HEK293 (cell line): ENCODE measurements around the gene WDR1.

ENCODE experiments used
- CTCF ChIA-PET: fragments of 350-600 bp; formaldehyde crosslinking; extraction: SDS; loops from one replicate; lab custom pipeline; 2021; ENCODE audit warnings: antibody characterized with exemption; lab: Yijun Ruan, JAX
- POLR2A ChIA-PET: fragments of 300-600 bp; formaldehyde crosslinking; extraction: SDS; loops from one replicate; lab custom pipeline; 2020; ENCODE audit warnings: antibody characterized with exemption, inconsistent platforms; lab: Yijun Ruan, JAX
- H3K27ac ChIP-seq: fragments of 200-500 bp; sonication (Bioruptor generic); 2 replicates; pipeline ENCODE4 v1.5.1; 2014; ENCODE audit warnings: low read depth, low read length, control low read depth, inconsistent platforms; ENCODE audit errors: extremely low read depth
- H3K36me3 ChIP-seq, 2 experiments: fragments of 200-500 bp in 1 of 2; sonication (Bioruptor generic) in 1 of 2; 1 replicate in 1 of 2; 2 replicates in 1 of 2; pipeline ENCODE4 v1.5.1; 2014 to 2017; ENCODE audit warnings: inconsistent platforms in 2 of 2, low read length in 2 of 2; ENCODE audit not compliant: control insufficient read depth in 2 of 2, insufficient read depth in 1 of 2
- H3K4me1 ChIP-seq: fragments of 200-500 bp; sonication (Bioruptor generic); 2 replicates; pipeline ENCODE4 v1.5.1; 2014; ENCODE audit warnings: mild to moderate bottlenecking, low read length, inconsistent platforms; ENCODE audit not compliant: control insufficient read depth, insufficient read depth
- H3K4me3 ChIP-seq: 2 replicates; pipeline ENCODE4 v1.5.1; 2011; ENCODE audit warnings: low read depth, mild to moderate bottlenecking, control low read depth, low read length, moderate library complexity
- H3K9me3 ChIP-seq: fragments of 200-500 bp; sonication (Bioruptor generic); 2 replicates; pipeline ENCODE4 v1.5.1; 2014; ENCODE audit warnings: low read depth, low read length, inconsistent platforms; ENCODE audit not compliant: control insufficient read depth, insufficient read depth
- BCL11B ChIP-seq: fragments of 450-650 bp; formaldehyde crosslinking; IDR thresholded peaks from 2 replicates; pipeline ENCODE4 v1.5.1; 2016; ENCODE audit warnings: low read depth, missing biosample characterization, missing genetic modification characterization
- IKZF3 ChIP-seq: fragments of 450-650 bp; IDR thresholded peaks from 2 replicates; pipeline ENCODE4 v1.5.0; 2018; ENCODE audit warnings: missing biosample characterization, mild to moderate bottlenecking, missing genetic modification characterization, moderate library complexity
- MEIS1 ChIP-seq: sonication (generic); formaldehyde crosslinking; IDR thresholded peaks from 2 replicates; pipeline ENCODE4 v1.8.1; 2022; ENCODE audit warnings: missing genetic modification reagents, mild to moderate bottlenecking, borderline replicate concordance
- ZBTB20 ChIP-seq: fragments of 450-650 bp; formaldehyde crosslinking; IDR thresholded peaks from 2 replicates; pipeline ENCODE4 v1.5.1; 2016; ENCODE audit warnings: missing biosample characterization, missing genetic modification characterization
- ZBTB26 ChIP-seq: fragments of 450-650 bp; formaldehyde crosslinking; optimal IDR thresholded peaks from 2 replicates; pipeline ENCODE3; 2016; ENCODE audit warnings: missing biosample characterization, mild to moderate bottlenecking, missing genetic modification characterization
- ZBTB8A ChIP-seq: fragments of 450-650 bp; formaldehyde crosslinking; IDR thresholded peaks from 2 replicates; pipeline ENCODE4 v1.5.1; 2016; ENCODE audit warnings: missing biosample characterization, missing genetic modification characterization
- ZEB2 ChIP-seq: fragments of 450-650 bp; formaldehyde crosslinking; IDR thresholded peaks from 2 replicates; pipeline ENCODE4 v1.5.1; 2016; ENCODE audit warnings: missing biosample characterization, missing genetic modification characterization
- ZNF114 ChIP-seq: fragments of 450-650 bp; formaldehyde crosslinking; IDR thresholded peaks from 2 replicates; pipeline ENCODE4 v1.5.0; 2017; ENCODE audit warnings: missing biosample characterization, missing genetic modification characterization
- ZNF2 ChIP-seq: fragments of 450-650 bp; formaldehyde crosslinking; IDR thresholded peaks from 2 replicates; pipeline ENCODE4 v1.5.1; 2016; ENCODE audit warnings: missing biosample characterization, missing genetic modification characterization
- ZNF362 ChIP-seq: fragments of 450-650 bp; formaldehyde crosslinking; IDR thresholded peaks from 2 replicates; pipeline ENCODE4 v1.5.1; 2016; ENCODE audit warnings: missing biosample characterization, missing genetic modification characterization
- ZNF394 ChIP-seq: fragments of 450-650 bp; formaldehyde crosslinking; IDR thresholded peaks from 2 replicates; pipeline ENCODE4 v1.5.1; 2016; ENCODE audit warnings: missing biosample characterization, missing genetic modification characterization, mild to moderate bottlenecking, moderate library complexity, borderline replicate concordance
- ZNF510 ChIP-seq: fragments of 450-650 bp; formaldehyde crosslinking; IDR thresholded peaks from 2 replicates; pipeline ENCODE4 v1.5.1; 2018; ENCODE audit warnings: mild to moderate bottlenecking, missing genetic modification characterization, missing biosample characterization; ENCODE audit not compliant: insufficient replicate concordance
- ZNF571 ChIP-seq: fragments of 450-650 bp; formaldehyde crosslinking; IDR thresholded peaks from 2 replicates; pipeline ENCODE4 v1.5.0; 2017; ENCODE audit warnings: missing biosample characterization, missing genetic modification characterization
- ZNF654 ChIP-seq: fragments of 450-650 bp; formaldehyde crosslinking; IDR thresholded peaks from 2 replicates; pipeline ENCODE4 v1.5.1; 2016; ENCODE audit warnings: low read depth, missing biosample characterization, missing genetic modification characterization
- TF ChIP-seq, protein P1 (sequence below): fragments of 450-650 bp; formaldehyde crosslinking; IDR thresholded peaks from 2 replicates; pipeline ENCODE4 v1.5.1; 2016; ENCODE audit warnings: missing biosample characterization, missing genetic modification characterization
- TF ChIP-seq, protein P2 (sequence below): sonication (generic); formaldehyde crosslinking; IDR thresholded peaks from 2 replicates; pipeline ENCODE4 v1.8.1; 2022; ENCODE audit warnings: mild to moderate bottlenecking, moderate library complexity, missing genetic modification reagents
- TF ChIP-seq, protein P3 (sequence below): fragments of 450-650 bp; formaldehyde crosslinking; IDR thresholded peaks from 2 replicates; pipeline ENCODE4 v1.5.1; 2016; ENCODE audit warnings: missing biosample characterization, missing genetic modification characterization

Gene WDR1

DNA sequence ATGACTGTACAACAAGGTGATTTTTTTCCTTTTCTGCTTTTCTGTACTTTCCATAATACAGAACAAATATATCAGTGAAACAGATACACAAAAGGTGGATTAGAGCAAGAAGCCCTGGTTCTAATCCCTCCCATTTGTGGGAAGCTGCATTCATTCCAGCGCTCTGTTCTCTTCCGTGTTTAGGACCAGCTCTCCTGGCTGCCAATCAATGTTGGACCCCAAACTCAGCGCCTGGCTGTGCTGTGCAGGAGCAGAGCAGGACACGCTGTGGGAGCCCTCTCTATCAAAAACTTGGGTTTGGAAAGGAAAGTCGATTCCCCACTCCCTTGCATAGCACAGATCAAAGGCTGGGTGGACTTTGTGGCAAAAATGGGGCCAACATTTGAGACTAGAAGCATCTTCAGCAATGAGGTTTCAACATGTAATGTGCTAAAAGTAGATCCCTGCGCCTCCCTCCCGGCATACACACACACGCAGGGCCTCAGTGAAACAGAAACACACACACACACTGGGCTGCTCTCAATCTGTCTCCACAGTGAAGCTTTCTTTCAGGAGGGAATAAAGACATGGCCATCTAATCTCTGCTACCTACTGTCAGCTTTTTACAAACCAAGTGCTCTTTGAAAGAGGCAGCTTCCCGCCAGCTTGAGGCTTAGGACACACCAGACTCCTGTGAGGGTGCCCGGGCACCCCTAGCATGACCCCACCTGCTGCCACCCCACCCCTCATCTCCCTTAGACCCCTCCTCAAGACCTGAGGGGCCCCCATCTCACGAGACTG, 12.2 kb downstream of the WDR1 start:
- TF ChIP-seq ZNF571, result no peak
- no peak for TF ChIP-seq ZEB2 (tag by site-specific recombination)
- no peak for TF ChIP-seq ZBTB20 (tag by site-specific recombination)
- TF ChIP-seq ZBTB8A (tag by site-specific recombination), result no peak
- TF ChIP-seq ZBTB26 (tag by site-specific recombination), result no peak
- no peak for TF ChIP-seq ZNF394 (tag by site-specific recombination)
- TF ChIP-seq ZNF114, result no peak
- no peak for TF ChIP-seq ZNF654
- no peak for TF ChIP-seq ZNF510 (tag by site-specific recombination)
- TF ChIP-seq, protein P1, sequence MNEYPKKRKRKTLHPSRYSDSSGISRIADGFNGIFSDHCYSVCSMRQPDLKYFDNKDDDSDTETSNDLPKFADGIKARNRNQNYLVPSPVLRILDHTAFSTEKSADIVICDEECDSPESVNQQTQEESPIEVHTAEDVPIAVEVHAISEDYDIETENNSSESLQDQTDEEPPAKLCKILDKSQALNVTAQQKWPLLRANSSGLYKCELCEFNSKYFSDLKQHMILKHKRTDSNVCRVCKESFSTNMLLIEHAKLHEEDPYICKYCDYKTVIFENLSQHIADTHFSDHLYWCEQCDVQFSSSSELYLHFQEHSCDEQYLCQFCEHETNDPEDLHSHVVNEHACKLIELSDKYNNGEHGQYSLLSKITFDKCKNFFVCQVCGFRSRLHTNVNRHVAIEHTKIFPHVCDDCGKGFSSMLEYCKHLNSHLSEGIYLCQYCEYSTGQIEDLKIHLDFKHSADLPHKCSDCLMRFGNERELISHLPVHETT (tag by site-specific recombination), result no peak
- no peak for TF ChIP-seq ZNF2 (tag by site-specific recombination)
- TF ChIP-seq, protein P2, sequence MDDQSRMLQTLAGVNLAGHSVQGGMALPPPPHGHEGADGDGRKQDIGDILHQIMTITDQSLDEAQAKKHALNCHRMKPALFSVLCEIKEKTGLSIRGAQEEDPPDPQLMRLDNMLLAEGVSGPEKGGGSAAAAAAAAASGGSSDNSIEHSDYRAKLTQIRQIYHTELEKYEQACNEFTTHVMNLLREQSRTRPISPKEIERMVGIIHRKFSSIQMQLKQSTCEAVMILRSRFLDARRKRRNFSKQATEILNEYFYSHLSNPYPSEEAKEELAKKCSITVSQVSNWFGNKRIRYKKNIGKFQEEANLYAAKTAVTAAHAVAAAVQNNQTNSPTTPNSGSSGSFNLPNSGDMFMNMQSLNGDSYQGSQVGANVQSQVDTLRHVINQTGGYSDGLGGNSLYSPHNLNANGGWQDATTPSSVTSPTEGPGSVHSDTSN (CRISPR knock-in tag), result no peak
- TF ChIP-seq, protein P3, sequence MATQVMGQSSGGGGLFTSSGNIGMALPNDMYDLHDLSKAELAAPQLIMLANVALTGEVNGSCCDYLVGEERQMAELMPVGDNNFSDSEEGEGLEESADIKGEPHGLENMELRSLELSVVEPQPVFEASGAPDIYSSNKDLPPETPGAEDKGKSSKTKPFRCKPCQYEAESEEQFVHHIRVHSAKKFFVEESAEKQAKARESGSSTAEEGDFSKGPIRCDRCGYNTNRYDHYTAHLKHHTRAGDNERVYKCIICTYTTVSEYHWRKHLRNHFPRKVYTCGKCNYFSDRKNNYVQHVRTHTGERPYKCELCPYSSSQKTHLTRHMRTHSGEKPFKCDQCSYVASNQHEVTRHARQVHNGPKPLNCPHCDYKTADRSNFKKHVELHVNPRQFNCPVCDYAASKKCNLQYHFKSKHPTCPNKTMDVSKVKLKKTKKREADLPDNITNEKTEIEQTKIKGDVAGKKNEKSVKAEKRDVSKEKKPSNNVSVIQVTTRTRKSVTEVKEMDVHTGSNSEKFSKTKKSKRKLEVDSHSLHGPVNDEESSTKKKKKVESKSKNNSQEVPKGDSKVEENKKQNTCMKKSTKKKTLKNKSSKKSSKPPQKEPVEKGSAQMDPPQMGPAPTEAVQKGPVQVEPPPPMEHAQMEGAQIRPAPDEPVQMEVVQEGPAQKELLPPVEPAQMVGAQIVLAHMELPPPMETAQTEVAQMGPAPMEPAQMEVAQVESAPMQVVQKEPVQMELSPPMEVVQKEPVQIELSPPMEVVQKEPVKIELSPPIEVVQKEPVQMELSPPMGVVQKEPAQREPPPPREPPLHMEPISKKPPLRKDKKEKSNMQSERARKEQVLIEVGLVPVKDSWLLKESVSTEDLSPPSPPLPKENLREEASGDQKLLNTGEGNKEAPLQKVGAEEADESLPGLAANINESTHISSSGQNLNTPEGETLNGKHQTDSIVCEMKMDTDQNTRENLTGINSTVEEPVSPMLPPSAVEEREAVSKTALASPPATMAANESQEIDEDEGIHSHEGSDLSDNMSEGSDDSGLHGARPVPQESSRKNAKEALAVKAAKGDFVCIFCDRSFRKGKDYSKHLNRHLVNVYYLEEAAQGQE, result no peak
- TF ChIP-seq MEIS1 (CRISPR knock-in tag), result no peak
- no peak for TF ChIP-seq IKZF3 (tag by site-specific recombination)
- no peak for TF ChIP-seq BCL11B (tag by site-specific recombination)
- TF ChIP-seq ZNF362 (tag by site-specific recombination), result no peak
- no peaks in the 10 kb centered on the region for H3K4me1 ChIP-seq
- CTCF ChIA-PET, result interaction anchor here (0.6 kb wide), 1 partner anchor 31 kb away, joined by 3 read pairs; no protein-coding TSS in a partner anchor
- no peaks in the 10 kb centered on the region for H3K9me3 ChIP-seq
- H3K27ac ChIP-seq, result no peak overlapping the region
- H3K4me3 ChIP-seq, result no peak overlapping the region
- peaks cover 0 to 83% of the 10 kb centered on the region in 2 experiments; a peak in 1 of 3 replicates for H3K36me3 ChIP-seq
- POLR2A ChIA-PET, result no interaction called here
